ENCODE data around the gene IFNAR1.

IFNAR1 gene

GRCh38 chr21:33286076-33286475 lies 38.7 kb upstream of the IFNAR1 start:
- peaks cover 100% of the 10 kb centered on the region for H3K36me3 ChIP-seq
- no peaks in the 10 kb centered on the region for H3K27me3 ChIP-seq

GRCh38 chr21:33286600-33287456 lies 37.9 kb upstream of the IFNAR1 start:
- no peaks in the 10 kb centered on the region for H3K4me1 ChIP-seq (ENCODE audit: control insufficient read depth in 1 of 2, insufficient read depth in 1 of 2, low read depth in 1 of 2, low read length in 1 of 2)
- H3K27ac ChIP-seq, result peak overlapping the region; percentile 31
- no peaks in the 10 kb centered on the region for H3K27me3 ChIP-seq
- no peak overlapping the region for H3K4me3 ChIP-seq (ENCODE audit: low read depth in 1 of 2, low read length in 1 of 2)
- no peak for TF ChIP-seq CTCF (IDR thresholded peaks at IDR 0.05)
- H3K9me3 ChIP-seq, result no peaks in the 10 kb centered on the region
- H3K36me3 ChIP-seq, result peaks cover 100% of the 10 kb centered on the region

More at GRCh38 chr21:33286076-33286475, 38.7 kb upstream of the IFNAR1 start:
- Histone ChIP-seq H3K4me3 (ENCODE audit: low read depth in 1 of 2, low read length in 1 of 2) (no peak overlapping the region), H3K9me3 (no peaks in the 10 kb centered on the region), H3K27ac (no peak overlapping the region), H3K4me1 (ENCODE audit: control insufficient read depth in 1 of 2, insufficient read depth in 1 of 2, low read depth in 1 of 2, low read length in 1 of 2) (no peaks in the 10 kb centered on the region)
- TF ChIP-seq CTCF (IDR thresholded peaks at IDR 0.05), result no peak

GRCh38 chr21:33289199-33289819 lies 35.5 kb upstream of the IFNAR1 start:
- peaks cover 100% of the 10 kb centered on the region for H3K36me3 ChIP-seq
- no peaks in the 10 kb centered on the region for H3K4me1 ChIP-seq (ENCODE audit: control insufficient read depth in 1 of 2, insufficient read depth in 1 of 2, low read depth in 1 of 2, low read length in 1 of 2)
- H3K27ac ChIP-seq, result no peak overlapping the region
- no peak overlapping the region for H3K4me3 ChIP-seq (ENCODE audit: low read depth in 1 of 2, low read length in 1 of 2)
- TF ChIP-seq CTCF (IDR thresholded peaks at IDR 0.05), result no peak
- H3K27me3 ChIP-seq, result no peaks in the 10 kb centered on the region
- H3K9me3 ChIP-seq, result no peaks in the 10 kb centered on the region

GRCh38 chr21:33290441-33290840 lies 34.3 kb upstream of the IFNAR1 start:
- Histone ChIP-seq H3K27ac (no peak overlapping the region), H3K4me1 (ENCODE audit: control insufficient read depth in 1 of 2, insufficient read depth in 1 of 2, low read depth in 1 of 2, low read length in 1 of 2) (no peaks in the 10 kb centered on the region), H3K27me3 (no peaks in the 10 kb centered on the region), H3K9me3 (no peaks in the 10 kb centered on the region), H3K4me3 (ENCODE audit: low read depth in 1 of 2, low read length in 1 of 2) (no peak overlapping the region), H3K36me3 (peaks cover 96% of the 10 kb centered on the region)
- TF ChIP-seq CTCF (IDR thresholded peaks at IDR 0.05), result no peak

- Histone ChIP-seq H3K27ac (no peak overlapping the region), H3K27me3 (no peaks in the 10 kb centered on the region), H3K9me3 (no peaks in the 10 kb centered on the region), H3K4me3 (ENCODE audit: low read depth in 1 of 2, low read length in 1 of 2) (no peak overlapping the region), H3K4me1 (ENCODE audit: control insufficient read depth in 1 of 2, insufficient read depth in 1 of 2, low read depth in 1 of 2, low read length in 1 of 2) (no peaks in the 10 kb centered on the region), H3K36me3 (peaks cover 91% of the 10 kb centered on the region)
- TF ChIP-seq CTCF (IDR thresholded peaks at IDR 0.05), result no peak
Observed at GRCh38 chr21:33291686-33292085, 33.1 kb upstream of the IFNAR1 start.

All from neutrophil (primary cell).